Measurements from ENCODE around the gene PIEZO1.

The PIEZO1 gene

DNA sequence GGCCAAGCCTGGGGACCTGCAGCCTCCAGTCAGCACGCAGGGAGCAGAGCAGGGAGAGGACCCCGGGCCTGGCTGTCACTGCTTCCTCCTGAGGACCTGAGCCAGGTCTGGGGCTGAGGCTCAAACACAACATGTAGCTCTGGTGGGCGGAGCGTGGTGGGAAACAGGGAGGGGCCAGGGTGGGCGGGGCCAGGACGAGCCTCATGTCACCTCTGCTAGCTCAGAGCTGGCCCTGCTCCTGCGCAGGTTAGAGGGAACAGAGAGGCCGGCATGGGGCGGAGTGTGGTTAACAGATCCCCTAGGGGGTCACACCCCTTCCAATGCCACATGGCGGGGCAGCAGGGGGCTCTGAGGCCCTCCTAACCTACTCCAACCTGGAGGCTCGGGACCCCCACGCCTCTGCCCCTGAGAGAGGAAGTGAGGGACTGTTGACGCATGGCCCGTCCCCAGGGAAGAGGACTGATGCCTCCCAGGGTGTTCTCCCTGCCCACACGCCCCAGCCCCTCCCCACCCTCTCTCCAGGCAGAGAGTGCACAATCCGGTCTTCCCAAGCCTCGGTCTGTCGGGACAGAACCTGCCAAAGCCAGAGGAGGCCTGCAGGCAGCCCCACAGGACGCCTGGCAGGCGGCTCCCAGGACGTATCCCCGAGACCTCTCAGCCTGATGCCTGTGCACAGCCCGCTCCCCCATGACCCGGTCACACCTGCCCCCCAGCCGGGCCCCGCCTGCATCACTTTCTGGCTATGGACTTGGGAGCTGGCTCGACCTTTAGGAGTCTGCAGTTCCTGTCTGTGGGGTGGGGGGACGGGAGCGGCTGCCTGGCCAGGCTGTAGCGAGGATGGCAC, 15.2 kb downstream of the PIEZO1 start:
- DNase-seq (ENCODE audit: low spot score) (peak; percentile 35), FAIRE-seq (no peak)

DNA sequence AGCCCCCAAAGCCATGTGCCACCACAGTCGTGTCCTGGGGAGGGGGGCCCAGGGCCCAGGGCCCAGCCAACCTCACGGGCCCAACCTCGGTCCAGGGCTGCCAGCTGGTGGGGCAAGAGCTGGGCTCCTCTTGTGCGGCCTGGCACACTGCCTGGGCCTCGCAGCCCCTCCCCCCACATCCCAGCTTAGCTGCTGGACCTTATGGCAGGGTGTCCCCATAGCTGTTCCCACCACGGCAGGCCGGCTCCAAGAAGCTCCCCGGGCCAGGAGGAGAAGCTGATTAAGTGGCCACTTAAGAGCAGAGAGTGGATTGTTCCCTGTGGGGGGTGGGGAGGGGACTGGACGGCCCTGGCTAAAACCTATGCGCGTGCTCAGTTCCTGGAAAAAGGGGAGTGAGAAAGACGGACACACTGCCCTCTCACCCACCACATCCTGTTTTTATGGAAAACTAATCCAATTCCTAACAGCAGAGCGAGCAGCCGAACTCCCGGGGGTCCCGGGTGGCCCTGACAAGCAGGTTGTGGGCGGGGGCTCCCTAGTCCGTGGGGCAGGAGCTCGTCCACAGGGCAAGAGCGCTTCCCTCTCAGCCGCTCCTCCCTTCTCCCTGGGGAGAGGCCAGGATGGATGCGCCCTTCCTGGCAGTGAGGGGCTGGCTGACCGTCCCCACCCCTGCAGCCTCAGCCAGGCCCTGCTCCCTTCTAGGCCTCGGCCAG, 16.8 kb downstream of the PIEZO1 start:
- peak; percentile 10 for DNase-seq (ENCODE audit: low spot score)
- no peak for FAIRE-seq

DNA sequence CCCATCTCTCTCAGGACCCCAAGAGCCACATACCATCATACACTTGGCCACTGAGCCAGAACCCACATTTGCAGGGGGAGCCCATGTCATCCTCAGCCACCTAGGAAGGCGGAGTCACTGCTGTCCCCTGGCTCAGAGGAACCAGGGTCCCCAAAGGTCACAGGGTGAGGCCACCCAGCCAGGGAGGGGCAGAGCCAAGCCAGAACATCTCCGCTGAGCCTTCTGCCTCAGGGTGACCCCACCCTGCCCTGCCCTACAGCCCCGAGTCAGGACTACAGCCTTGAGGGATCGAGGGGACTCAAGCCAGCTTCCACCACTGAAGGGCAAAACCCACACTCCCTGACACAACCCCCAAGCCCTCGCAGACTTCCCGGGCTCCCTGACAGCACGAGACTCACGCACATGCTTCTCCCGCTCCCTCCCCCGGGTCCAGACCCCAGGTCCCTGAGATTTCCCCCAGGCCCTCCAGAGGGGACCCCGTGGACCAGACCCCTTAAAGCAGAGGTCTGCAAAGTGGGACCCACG, 17.4 kb downstream of the PIEZO1 start:
- FAIRE-seq (no peak), DNase-seq (ENCODE audit: low spot score) (no peak)

DNA sequence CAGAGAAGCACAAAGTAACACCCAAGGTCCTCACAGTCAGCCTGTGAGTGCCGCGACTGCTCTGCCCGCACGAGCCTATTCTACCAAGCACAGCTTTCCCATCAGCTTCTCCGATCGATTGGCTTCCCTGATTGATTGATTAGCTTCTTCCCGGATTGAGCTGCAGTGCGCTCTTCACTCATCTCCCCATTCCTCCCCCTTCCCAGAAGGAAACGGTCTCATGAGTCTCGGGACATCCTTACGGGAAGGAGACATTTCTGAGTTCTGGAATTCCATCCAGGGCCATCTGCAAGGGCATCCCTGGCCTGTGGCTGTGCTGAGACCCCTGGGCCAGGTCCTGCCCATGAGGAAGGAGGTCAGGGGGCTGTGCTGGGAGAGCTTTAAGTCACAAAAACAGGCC, 18.0 kb downstream of the PIEZO1 start:
- FAIRE-seq = no peak
- no peak for DNase-seq (ENCODE audit: low spot score)

DNA sequence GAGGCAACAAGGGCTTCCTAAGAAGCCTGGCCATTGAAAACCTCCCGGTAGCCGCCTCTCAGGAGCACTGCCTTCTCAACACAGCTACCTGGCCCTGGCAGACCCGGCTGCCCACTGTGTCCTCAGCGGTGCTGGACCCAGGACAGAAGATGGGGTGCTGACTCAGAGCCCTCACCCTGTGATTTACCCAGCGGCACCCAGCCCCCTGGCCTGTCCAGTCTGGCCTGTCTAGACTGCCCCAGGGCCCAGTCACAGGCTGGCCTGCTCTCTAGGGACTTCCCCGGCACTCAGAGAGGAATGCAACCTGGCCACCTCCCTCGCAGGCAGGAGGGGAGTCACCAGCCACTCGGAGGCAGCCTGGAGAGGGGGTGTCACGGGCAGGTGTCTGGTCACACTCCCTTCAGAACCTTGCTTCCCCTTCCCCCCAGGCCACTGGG, 20.1 kb downstream of the PIEZO1 start:
- peak; percentile 80 for DNase-seq (ENCODE audit: low spot score)
- peak; percentile 42 for FAIRE-seq

DNA sequence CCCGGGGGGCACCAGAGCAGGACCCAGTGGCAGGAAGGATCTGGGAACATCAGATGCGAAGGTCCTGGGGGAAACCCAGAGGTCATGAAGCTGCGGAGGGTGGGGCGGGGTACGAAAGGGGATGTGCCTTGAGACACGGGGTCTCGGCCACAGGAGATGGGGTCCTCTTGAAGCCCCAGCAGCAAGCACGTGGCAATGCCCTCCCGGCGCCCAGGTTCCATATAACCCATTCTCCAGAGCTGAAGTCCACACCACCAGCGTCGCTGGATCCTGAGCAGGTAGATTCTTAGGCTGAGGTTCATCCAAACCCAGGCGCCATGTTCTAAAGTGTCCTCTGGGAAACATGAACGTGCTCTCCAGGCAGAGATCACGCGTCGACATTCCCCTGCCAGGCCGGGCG, 20.9 kb downstream of the PIEZO1 start:
- DNase-seq (ENCODE audit: low spot score) (no peak), FAIRE-seq (no peak)

DNA sequence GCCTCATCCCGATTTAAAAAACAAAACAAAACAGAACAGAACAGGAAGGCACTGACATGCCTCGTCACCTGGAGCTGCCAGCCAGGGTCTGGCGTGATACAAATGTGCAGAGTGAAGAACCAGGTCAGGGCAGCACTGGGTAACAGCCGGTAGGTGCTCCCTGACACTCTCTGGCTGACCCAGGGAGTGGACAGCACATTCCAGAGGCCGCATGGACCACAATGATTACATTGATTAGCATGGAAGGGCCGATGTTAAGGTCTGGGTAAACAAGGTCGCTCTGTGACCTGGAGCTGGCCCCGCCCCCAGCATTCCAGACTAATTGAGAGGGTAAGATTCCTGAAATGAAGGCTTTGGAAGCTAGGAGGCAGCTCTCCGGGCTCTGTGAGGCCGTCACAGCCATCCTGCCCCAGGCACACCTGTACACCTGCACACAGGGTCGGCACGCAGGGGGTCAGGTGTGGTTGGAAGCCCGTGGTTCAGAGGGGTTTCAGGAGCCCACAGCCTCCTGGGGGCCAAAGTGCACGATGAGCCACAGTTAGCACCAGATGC, 21.4 kb downstream of the PIEZO1 start:
- FAIRE-seq (no peak), DNase-seq (ENCODE audit: low spot score) (no peak)

DNA sequence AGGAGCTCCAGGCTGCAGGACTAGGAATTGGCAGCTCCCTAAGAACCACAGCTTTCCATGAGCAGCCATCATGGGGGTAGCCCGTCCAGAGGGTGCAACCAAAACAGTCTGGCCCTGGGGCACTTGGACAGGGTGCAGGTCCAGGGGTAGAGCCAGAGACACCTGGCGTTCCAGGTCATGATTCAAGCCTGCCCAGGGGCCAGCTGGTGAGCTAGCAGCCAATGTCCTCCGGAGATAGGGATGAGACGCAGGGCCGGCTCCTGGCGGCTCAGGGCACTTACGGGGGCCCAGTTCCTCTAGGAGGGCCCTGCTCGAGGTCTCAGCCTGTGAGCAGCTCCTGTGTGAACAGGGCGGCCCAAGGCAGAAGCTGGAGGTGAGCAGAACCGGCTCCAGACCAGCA, 22.1 kb downstream of the PIEZO1 start:
- FAIRE-seq = no peak

DNA sequence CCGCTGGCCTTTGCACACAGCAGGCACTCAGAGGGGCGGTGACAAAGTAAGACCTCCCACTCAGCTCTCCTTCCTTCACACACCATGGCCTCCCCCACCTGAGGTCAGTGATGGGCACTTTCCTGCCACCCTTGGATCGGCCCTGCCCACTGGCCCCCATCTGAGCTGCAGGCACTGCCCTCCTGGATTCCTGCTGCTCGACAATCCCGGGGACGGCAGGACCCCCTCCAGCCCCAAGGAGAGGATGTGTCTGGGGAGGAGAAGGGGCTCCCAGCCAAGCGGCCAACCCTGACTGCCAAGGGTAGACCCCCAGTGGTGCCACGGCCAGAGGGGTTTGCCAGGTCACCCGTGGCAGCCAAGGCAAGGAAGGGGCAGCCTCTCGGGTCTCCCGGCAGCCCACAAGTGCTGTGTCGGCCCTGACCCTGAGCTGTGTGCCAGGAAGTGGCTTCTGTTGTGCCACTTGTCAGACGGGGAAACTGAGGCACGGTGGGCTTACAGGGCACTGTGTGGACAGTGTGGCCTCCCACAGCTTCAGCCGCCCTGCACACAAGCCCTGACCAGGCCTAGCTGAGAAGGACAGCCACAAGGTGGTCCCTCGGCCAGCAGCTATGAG, 22.7 kb downstream of the PIEZO1 start:
- FAIRE-seq = no peak
- DNase-seq (ENCODE audit: low spot score) = no peak

More for the DNA sequence above, 22.1 kb downstream of the PIEZO1 start:
- no peak for DNase-seq (ENCODE audit: low spot score)

DNA sequence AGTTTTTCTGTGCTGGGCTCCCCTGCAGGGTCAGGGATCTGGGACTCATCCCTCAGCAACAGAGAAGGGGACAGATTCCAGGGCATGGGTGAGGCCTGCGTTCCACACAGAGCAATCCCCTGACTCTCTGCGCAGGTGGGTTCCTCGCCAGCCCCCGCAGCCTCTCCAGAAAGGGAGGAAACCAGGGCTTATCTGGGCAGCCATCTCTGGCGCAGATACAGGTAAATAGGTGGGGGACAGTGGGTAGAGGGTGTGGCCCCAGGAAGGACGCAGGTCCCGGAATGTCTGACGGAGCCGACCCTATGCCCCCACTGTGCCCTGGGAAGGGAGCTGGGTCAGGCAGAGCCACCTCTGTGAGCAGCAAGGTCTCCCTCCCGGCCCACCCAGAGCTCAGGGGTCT, 23.2 kb downstream of the PIEZO1 start:
- FAIRE-seq (no peak), DNase-seq (ENCODE audit: low spot score) (no peak)

DNA sequence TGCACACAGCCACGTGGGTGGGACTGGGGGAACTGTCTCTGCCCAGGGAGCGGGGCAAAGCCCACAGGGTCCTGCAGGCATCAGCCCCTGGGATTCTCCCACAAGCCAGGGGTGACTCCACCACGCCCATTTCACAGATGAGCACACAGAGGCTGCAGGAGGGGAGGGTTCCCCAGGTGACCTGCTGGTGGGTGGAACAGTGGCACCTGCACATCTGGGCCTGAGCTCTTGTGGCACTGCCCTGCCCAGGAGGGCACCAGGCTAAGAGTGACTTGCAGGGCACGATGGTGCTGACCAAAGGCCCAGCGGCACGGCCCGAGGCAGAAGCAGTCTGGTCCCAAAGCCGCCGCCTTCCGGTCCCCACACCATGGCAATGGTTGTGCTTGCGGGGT, 23.9 kb downstream of the PIEZO1 start:
- DNase-seq (ENCODE audit: low spot score) (no peak), FAIRE-seq (no peak)

DNA sequence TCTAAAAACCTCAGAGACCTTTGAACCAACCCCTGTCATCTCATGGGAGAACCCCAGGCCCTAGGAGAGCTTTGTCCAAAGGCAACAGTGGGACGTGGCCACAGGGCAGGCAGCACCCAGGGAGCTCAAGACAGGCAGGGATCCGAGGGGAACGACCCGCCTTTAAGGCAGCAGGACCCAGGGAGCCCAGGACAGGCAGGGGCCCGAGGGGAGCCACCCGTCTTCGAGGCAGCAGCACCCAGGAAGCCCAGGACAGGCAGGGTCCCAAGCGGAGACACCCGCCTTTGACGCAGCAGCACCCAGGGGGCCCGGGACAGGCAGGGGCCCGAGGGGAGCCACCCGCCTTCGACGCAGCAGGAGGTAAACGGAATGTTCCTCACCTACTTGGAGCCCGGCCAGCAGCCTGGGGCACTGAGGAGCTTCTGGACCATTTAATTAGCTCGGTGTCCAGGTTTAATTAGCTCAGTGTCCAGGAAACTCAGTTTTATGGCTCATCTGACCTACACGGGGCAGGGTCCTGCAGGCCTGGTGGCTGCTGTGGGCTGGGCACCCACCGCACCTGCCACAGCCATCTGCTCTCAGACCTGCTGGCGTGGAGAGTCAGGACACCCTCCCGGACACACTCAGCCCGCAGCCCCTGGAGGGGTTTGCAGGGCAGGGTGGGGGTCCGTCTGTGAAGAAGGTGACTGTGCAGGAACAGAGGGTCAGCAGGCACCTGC, 24.4 kb downstream of the PIEZO1 start:
- no peak for DNase-seq (ENCODE audit: low spot score)
- FAIRE-seq = no peak

DNA sequence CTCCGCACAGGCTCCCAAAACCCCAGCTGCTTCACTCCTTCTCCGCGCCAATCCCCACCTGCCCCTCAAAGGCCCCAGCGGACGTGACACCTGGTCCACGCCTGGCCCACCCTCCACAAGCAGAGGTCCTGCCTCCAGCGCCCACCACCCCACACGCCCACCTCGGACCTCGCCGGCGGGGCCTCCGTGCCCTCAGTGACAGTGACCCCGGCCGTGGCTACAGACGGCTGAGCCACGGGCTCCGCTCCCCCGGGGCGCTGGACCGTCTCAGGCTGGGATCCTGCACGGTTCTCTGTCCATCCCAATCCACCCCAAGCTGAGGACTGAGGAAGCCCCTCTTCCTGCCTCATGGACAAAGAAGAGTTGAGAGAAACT, 25.1 kb downstream of the PIEZO1 start:
- no peak for FAIRE-seq
- DNase-seq (ENCODE audit: low spot score) = no peak

DNA sequence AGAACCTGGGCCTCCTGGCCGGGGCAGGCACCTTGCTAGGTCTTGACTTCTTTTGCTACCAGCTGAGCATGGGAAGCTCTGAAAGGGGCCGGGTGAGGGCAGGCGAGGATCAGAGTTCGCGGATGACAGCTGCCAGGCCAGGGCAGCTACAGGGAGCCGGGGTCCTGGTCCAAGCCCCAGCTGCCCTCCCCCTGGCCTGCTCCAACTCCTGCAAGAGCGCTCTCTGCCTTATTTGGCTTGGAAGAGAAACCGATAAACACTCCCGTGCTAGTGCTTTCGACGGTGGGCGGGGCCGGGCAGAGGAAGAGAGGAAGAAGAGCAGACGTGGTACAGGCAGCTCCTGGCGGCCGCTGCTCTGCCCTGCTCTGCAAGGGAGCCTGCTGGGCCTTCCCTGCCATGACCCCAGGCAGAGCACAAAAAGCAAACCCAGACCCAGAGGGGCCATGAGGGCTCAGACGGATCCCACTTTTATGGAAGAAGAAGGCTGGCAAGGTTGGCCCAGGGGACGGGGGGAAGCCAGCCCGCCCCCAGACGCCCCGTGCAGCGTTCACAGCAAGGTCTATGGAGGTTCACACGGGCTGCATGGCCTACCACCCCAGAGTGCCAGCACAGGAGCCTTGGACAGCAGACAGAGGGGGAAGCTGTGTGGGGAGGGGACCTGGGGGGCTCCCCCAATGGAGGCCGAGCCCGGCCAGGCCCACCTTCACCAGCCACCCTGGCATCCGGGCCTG, 25.6 kb downstream of the PIEZO1 start:
- FAIRE-seq = no peak
- no peak for DNase-seq (ENCODE audit: low spot score)

DNA sequence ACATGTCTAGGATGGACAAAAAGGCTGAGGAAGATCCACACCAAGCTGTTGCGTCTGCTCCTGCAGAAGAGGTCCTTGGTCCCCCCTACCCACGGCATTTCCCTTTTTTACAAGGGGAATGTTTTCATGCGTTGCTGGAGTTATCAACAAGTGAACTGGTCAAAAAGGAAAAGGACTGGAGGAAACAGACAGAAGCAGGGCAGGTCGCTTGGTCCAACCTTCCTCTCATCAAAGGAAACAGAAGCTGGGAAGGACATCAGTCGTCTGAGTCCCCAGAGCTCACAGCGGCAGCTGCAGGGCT, 26.1 kb downstream of the PIEZO1 start:
- DNase-seq (ENCODE audit: low spot score) = no peak
- no peak for FAIRE-seq

DNA sequence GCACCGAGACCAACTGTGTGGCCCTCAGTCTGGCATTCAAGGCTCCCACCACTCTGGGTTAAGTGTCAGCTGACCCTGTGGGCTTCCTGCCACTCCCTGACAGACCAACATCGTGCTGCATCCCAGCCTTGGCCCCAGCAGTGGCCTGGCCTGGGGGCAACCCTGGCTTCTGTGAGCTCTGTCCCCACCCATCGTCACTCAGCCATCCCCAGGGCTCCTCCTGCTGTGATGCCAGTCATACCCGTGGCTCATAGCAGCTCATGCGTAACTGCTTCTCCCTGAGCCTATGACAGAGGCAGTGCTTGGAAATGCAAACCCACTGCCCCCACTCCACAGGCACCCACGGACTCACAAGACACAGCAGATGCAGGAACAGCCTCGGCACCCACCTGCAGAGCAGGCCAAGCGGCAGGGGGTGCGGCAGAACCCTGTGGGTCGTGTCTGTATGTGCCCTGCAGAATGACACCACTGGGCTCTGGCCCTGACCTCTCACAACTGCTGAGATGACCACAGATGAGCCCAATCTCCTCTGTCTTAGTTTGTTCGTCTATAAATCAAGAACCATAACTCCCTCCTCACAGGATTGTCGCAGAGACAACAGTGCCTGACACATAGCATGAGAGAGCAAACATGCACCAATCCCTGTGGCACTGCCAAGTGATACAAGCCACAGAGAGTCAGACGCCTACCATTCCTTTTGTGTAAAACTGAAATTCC, 26.6 kb downstream of the PIEZO1 start:
- peak; percentile 81 for DNase-seq (ENCODE audit: low spot score)
- peak; percentile 84 for FAIRE-seq

DNA sequence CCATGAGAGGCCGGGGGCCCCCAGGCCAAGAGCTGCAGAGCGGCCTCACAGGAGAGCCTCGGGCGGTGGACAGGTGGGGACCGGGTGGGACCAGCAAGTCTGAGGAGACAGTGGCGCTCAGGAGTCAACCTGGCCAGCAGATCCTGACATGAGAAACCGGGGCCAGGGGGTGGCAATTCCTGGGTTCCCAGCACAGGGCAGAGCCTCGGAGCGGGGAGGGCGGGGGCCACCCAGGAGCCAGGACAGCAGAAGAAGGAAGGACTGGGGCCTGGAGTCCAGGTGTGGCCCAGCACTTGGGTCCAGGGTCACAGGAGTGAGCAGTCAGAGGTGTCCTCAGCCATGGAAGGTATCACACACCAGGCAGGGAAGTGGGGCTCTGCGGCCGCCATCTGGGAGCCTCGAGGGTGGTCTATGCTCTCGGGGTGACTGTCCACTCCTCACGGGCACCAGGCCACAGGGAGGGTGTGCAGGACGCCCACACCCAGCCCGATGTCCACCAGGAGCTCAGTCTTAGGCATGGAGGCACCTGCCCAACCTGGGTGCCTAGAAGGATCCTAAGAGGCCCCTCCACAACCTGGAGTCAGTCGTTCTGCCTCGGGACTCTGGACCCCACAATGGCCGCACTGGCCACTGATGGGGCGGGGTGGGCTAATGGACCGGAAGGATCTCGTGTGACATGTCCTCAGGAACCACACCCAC, 29.1 kb downstream of the PIEZO1 start:
- FAIRE-seq (no peak), DNase-seq (ENCODE audit: low spot score) (no peak)

DNA sequence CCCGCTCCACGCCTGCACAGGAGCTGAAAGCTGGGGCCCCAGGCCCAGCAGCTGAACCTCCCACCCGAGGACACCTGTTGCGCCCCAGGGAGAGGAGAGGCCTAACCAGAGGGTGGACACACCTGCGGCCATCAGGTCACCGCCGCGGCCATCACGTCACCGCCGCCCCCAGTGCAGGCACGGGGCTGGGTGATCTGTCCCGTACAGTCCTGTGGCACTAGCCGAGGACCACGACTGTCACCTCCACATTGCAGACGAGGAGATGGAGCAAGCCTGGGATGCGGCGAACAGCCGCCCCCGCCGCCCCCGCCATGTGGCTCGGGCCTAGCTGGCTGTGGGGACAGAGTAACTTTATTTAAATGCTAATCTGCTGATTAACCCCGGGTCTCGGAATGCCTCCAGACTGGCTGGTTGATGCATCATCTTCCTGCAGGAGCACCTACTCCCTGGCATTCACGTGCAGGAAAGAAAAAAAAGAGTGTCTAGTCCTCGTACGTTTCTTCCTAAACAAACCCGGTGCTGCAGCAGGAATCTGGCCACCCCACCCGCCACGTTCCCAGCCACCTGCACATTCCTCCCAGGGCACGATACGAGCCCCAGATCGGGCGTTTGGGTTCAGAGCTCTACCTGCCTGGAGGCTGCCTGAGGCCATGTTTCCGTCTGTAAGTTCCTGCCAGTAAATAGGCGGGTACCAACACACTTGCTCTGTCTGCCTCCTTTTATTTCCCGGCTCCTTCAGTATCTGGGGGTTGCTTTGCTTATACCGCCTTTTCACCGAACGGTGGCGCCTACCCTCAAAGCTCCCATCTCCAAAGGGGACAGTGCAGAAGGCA, 29.9 kb downstream of the PIEZO1 start:
- no peak for DNase-seq (ENCODE audit: low spot score)
- FAIRE-seq = no peak

All from RCC 7860 (cell line).